Suppressor macrophage treated with lipopolysaccharide for 1 hour (primary cell): Measurements from ENCODE around the gene PHC2.
A peak's percentile ranks its signal among the peaks of the same experiment; 100 is the strongest.

Experiments used
- DNase-seq, 3 donors: peaks; one replicate each; pipeline ENCODE4 v3.0.0-alpha.2; 2020 to 2022

The PHC2 gene

GRCh38 chr1:33418811-33419210 is 12.1 kb downstream of the PHC2 start:
- no peak for DNase-seq

- DNase-seq = no peak
Observed at GRCh38 chr1:33414879-33415278, 16.0 kb downstream of the PHC2 start.

GRCh38 chr1:33410091-33410701 is 20.7 kb downstream of the PHC2 start:
- DNase-seq = no peak

- no peak for DNase-seq
Observed at GRCh38 chr1:33408093-33408436, 22.8 kb downstream of the PHC2 start.

GRCh38 chr1:33407352-33408092 is 23.4 kb downstream of the PHC2 start:
- DNase-seq = no peak

- DNase-seq = peak in 2 of 3 donors; percentile 60 to 61
Observed at GRCh38 chr1:33402206-33402605, 28.7 kb downstream of the PHC2 start.

GRCh38 chr1:33401471-33401870 is 29.4 kb downstream of the PHC2 start:
- peak; percentile 51 to 68 (median 51) for DNase-seq

GRCh38 chr1:33400153-33400911 is 30.6 kb downstream of the PHC2 start:
- no peak for DNase-seq

- no peak for DNase-seq
Observed at GRCh38 chr1:33399375-33399774, 31.5 kb downstream of the PHC2 start.

GRCh38 chr1:33397994-33398393 is 32.9 kb downstream of the PHC2 start:
- no peak for DNase-seq

- DNase-seq = no peak
Observed at GRCh38 chr1:33397125-33397506, 33.8 kb downstream of the PHC2 start.

GRCh38 chr1:33396188-33397124 is 34.4 kb downstream of the PHC2 start:
- DNase-seq = no peak

GRCh38 chr1:33394770-33395169 is 36.1 kb downstream of the PHC2 start:
- DNase-seq = no peak

GRCh38 chr1:33393991-33394390 is 36.9 kb downstream of the PHC2 start:
- DNase-seq = peak in 1 of 3 donors; percentile 29

GRCh38 chr1:33393524-33393923 is 37.4 kb downstream of the PHC2 start:
- no peak for DNase-seq

- no peak for DNase-seq
Observed at GRCh38 chr1:33392639-33393038, 38.3 kb downstream of the PHC2 start.

- DNase-seq = no peak
Observed at GRCh38 chr1:33392206-33392605, 38.7 kb downstream of the PHC2 start.

GRCh38 chr1:33391343-33392078 is 39.4 kb downstream of the PHC2 start:
- DNase-seq = no peak

GRCh38 chr1:33390542-33390941 is 40.4 kb downstream of the PHC2 start:
- no peak for DNase-seq

- no peak for DNase-seq
Observed at GRCh38 chr1:33388805-33389771, 41.8 kb downstream of the PHC2 start.

GRCh38 chr1:33387625-33388024 is 43.3 kb downstream of the PHC2 start:
- DNase-seq = peak in 2 of 3 donors; percentile 30 to 32
